PC-3 (cell line): ENCODE measurements around the gene ARIH2.

Experiments
- EZH2 ChIP-seq: fragments of 300-600 bp; sonication (generic); IDR thresholded peaks from one replicate; pipeline ENCODE4 v1.6.1; 2017; ENCODE audit warnings: antibody characterized with exemption, mild to moderate bottlenecking, low read length; ENCODE audit not compliant: unreplicated experiment
- EZH2phosphoT487 ChIP-seq: fragments of 300-600 bp; sonication (generic); IDR thresholded peaks from 2 replicates; pipeline ENCODE4 v1.6.1; 2018; ENCODE audit warnings: mild to moderate bottlenecking, antibody characterized with exemption, low read length, borderline replicate concordance
- TF ChIP-seq, protein P1 (sequence below): fragments of 300-600 bp; sonication (generic); conservative IDR thresholded peaks from 2 replicates; pipeline ENCODE4 v1.5.1; 2017; ENCODE audit warnings: antibody characterized with exemption, low read depth, mild to moderate bottlenecking, low read length

DNA sequence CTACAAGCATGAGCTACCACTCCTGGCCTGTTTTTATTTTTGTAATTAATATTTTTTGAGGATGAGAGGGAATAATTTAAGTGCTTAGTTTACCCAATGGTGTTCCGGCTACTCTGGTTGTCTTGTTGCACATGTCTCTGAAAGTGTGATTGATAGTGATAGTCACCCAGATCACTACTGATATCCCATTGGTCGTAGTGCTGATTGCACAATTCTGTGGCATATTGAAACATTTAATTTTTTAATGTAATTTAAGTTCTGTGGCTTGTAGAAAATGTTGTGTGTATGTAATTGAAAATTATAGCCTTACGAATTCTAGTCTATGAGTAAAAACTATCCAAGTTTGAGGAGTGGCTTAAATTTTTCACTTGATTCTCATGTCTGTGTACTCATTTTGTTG, 11.9 kb downstream of the ARIH2 start:
- TF ChIP-seq, protein P1, sequence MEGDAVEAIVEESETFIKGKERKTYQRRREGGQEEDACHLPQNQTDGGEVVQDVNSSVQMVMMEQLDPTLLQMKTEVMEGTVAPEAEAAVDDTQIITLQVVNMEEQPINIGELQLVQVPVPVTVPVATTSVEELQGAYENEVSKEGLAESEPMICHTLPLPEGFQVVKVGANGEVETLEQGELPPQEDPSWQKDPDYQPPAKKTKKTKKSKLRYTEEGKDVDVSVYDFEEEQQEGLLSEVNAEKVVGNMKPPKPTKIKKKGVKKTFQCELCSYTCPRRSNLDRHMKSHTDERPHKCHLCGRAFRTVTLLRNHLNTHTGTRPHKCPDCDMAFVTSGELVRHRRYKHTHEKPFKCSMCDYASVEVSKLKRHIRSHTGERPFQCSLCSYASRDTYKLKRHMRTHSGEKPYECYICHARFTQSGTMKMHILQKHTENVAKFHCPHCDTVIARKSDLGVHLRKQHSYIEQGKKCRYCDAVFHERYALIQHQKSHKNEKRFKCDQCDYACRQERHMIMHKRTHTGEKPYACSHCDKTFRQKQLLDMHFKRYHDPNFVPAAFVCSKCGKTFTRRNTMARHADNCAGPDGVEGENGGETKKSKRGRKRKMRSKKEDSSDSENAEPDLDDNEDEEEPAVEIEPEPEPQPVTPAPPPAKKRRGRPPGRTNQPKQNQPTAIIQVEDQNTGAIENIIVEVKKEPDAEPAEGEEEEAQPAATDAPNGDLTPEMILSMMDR, result no peak
- TF ChIP-seq EZH2 (no peak), EZH2phosphoT487 (no peak)
